Posterior vena cava (tissue), 2 donors: ENCODE results near the gene MBNL1. TPM values are rescaled to one million over a fixed set of nuclear protein-coding genes. Genes with fewer than 3 reads are reported as not detected.
"Not testable (repeated sequence)": the region's sequence is repeated elsewhere in the genome, so short reads cannot be mapped to it uniquely, and the experiment has no call there.

Experiments used
- DNase-seq: peaks from one replicate; pipeline ENCODE4 v3.0.0-alpha.2; 2020; ENCODE audit warnings: low spot score
- intact Hi-C, 2 donors: fragments of 100-400 bp; cut with DNase I; formaldehyde crosslinking; loops; one replicate each; pipeline versions ENCODE4 v1.14.1 to v1.14.2; 2022 to 2023
- total RNA-seq, 2 donors: library from RNA; stranded (reverse); fragmentation: NEBNext Ultra II Directional; extraction: Animal tissue kit (Norgen Biotek cat#: 25700); gene quantifications; one replicate each; pipeline ENCODE4 v1.2.1, GENCODE V29; 2021
- donor health status: DM: yes; HTN: yes; CAD: no.
- donor health status: DM: yes; HTN: yes; CAD: no.

MBNL1 gene
- total RNA-seq, 2 donors from 2014 or later: 393 to 453 TPM

DNA sequence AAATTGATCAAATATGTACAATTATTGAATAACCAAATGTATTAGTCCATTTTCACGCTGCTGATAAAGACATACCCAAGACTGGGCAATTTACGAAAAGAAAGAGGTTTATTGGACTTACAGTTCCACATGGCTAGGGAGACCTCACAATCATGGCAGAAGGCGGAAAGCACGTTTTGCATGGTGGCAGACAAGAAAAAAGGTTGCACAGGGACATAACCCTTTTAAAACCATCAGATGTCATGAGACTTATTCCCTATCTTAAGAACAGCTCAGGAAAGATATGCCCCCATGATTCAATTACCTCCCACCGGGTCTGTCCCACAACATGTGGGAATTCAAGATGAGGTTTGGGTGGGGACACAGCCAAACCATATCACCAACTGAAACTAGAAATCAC, 171.5 kb downstream of the MBNL1 start:
- intact Hi-C loops: loop anchor here in 1 of 2 donors (10.0 kb wide), 1 partner anchor 165 kb away; no protein-coding TSS in a partner anchor
- DNase-seq: not testable (repeated sequence)

GRCh38 chr3:152443212-152444023, 174.7 kb downstream of the MBNL1 start:
- no peak for DNase-seq
- intact Hi-C loops: loop anchor here in 1 of 2 donors (10.0 kb wide), 1 partner anchor 169 kb away; no protein-coding TSS in a partner anchor

- intact Hi-C loops: loop anchor here in 1 of 2 donors (10.0 kb wide), 1 partner anchor 169 kb away; no protein-coding TSS in a partner anchor
- DNase-seq: no peak
These were observed 175.4 kb downstream of the MBNL1 start for GRCh38 chr3:152444029-152444641.

GRCh38 chr3:152445212-152445611, 176.5 kb downstream of the MBNL1 start:
- DNase-seq: no peak
- intact Hi-C loops: loop anchor here in 1 of 2 donors (10.0 kb wide), 1 partner anchor 170 kb away; no protein-coding TSS in a partner anchor

DNA sequence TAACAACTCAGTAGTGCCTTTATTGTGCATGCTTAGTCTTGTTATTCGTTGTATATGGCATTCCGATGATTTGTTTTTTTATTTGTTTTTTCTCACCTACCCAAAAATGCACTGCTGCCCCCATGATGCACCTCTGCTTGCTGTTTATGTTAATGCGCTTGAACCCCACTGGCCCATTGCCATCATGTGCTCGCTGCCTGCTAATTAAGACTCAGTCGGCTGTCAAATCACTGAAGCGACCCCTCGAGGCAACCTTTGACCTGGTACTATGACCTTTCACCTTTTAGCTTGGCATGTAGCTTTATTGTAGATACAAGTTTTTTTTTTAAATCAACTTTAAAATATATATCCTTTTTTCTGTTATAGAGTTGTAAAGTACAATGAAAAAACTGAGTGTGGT, 177.8 kb downstream of the MBNL1 start:
- intact Hi-C loops: loop anchor here in 1 of 2 donors (10.0 kb wide), 1 partner anchor 172 kb away; no protein-coding TSS in a partner anchor

GRCh38 chr3:152447511-152447910, 178.8 kb downstream of the MBNL1 start:
- intact Hi-C loops: loop anchor here in 1 of 2 donors (10.0 kb wide), 1 partner anchor 173 kb away; no protein-coding TSS in a partner anchor

More for the DNA sequence above, 177.8 kb downstream of the MBNL1 start:
- no peak for DNase-seq

GRCh38 chr3:152448091-152448490, 179.4 kb downstream of the MBNL1 start:
- no peak for DNase-seq
- intact Hi-C loops: loop anchor here in 1 of 2 donors (10.0 kb wide), 1 partner anchor 173 kb away; no protein-coding TSS in a partner anchor

More at GRCh38 chr3:152447511-152447910, 178.8 kb downstream of the MBNL1 start:
- DNase-seq: no peak

- DNase-seq: no peak
- intact Hi-C loops: no loop called here
These were observed 183.6 kb downstream of the MBNL1 start for GRCh38 chr3:152452318-152452717.

- intact Hi-C loops: no loop called here
- DNase-seq: no peak
These were observed 185.5 kb downstream of the MBNL1 start for GRCh38 chr3:152454076-152454875.

DNA sequence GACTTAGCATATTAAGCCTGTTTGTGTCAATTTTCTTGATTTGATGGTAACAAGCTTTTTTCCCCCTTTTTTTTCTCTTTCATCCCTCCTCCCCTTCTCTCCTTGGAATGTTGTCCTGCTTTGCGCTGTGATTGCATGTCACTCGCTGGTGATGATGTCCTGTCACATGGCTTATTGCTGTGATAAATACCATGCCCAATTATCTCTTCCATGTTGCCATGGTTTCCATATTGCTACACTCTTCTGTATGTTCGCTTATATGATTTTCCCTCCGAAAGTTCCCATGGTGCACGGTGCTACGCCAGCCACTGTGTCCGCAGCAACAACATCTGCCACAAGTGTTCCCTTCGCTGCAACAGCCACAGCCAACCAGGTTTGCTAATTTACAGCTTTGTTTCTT, 187.3 kb downstream of the MBNL1 start:
- intact Hi-C loops: no loop called here
- DNase-seq: no peak

DNA sequence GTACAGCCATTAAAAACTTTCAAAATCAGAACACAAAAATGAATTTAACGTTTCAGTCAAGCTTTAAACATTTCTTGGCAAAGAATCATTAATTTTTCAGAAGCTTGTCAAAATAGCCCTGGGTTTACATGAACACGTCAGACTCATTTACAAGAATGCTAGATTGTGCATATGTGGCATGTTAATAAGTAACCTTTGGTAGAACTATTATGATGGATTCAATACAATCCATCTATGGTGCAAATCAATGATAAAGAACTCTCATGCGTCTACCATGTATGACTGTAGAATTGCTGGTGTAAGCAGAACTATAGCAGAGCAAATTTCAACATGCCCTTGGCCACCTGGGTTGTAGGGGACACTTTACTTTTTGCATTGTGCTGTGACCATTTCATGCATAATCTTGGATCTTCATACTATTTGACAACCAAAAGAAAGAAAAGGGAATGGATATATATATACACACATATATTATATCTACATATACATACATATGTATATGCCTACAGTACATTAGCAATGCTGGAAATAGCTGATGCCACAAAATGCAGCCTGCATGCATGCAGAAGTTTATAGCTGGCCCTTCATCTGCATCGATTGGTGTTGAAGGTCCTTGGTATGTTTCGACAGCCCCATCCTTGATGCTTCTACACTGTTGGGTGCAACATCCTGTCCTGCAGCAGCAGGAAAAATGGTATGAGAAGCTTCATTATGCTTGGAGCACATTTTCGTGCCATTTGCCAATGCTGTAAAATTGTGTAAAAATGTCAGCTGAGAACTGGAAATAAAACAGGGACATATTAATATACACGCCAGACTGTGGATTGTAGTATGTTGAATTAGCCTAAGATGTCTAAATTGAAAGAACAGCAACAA, 189.0 kb downstream of the MBNL1 start:
- intact Hi-C loops: no loop called here
- DNase-seq: no peak

DNA sequence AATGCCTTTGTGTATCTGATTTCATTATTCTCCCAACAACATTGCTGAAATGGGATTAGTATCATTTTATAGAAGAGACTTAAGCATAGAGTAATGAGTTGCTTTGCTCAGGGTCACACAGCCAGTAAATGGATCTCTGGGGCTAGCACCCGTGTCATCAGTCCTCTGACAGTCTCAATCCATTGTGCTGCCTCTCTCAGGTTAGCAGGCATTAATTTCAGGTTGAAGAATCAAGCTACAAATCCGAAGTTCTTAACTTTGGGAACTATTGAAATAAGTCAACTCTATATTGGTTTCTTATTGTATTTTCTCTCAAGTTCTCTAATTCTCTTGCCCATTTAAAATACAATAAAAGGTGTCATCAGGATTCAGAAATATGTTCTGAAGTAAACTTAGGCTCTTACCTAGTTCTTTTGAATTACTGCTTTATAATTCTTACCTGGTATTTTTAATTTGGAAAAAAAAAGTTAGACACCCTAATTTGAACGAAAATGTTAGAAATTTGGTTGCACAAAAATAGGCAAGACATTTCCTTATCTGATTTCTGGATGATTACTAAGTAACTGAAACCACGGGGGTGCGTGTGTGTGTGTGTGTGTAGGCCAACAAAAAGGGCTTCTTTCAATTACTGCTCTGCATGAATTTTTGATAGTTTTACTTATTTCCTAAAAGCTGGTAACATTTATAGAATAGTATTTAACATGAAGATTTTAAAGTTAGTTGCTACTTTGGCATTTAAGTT, 189.8 kb downstream of the MBNL1 start:
- no peak for DNase-seq
- intact Hi-C loops: no loop called here

GRCh38 chr3:152459118-152459515, 190.4 kb downstream of the MBNL1 start:
- no peak for DNase-seq
- intact Hi-C loops: no loop called here

- intact Hi-C loops: no loop called here
- DNase-seq: no peak
These were observed 190.8 kb downstream of the MBNL1 start for GRCh38 chr3:152459572-152459971.

DNA sequence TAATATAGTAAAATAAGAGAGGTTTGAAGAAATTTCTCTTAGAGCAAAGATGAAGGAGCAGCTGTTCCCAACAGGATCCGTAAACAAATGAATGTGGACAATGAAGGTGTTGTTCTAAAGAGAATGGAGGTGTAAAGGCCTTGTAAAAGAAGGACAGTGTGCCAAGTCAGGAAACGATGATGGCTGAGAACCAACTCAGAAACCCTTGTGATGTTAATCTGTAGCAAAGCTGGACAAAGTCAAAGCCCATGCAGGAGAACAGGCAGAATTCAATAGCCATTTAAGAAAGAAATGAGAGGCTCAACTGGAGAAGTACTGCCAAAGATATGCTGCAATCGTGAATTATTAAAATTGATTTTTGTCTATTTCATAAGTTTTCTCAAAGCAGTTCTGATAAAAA, 192.2 kb downstream of the MBNL1 start:
- intact Hi-C loops: no loop called here
- DNase-seq: no peak

DNA sequence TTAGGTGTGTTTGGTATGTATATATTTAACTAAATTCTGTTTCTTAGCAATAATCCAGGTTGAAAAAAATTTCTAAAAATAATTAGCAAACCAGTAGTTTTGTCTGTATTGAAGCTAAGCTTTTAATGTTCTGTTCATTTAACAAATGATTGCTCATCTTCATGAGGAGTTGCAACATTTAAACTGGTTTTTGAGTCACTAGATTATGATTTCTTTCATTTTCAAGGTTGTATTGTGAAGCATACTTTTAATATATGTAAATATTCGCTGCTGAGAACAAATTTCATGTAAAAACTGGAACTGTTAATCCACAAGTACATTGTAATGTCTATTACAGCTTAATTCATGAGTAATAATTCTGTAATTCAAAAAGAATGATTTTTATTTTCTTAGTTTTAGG, 192.7 kb downstream of the MBNL1 start:
- no peak for DNase-seq
- intact Hi-C loops: no loop called here

DNA sequence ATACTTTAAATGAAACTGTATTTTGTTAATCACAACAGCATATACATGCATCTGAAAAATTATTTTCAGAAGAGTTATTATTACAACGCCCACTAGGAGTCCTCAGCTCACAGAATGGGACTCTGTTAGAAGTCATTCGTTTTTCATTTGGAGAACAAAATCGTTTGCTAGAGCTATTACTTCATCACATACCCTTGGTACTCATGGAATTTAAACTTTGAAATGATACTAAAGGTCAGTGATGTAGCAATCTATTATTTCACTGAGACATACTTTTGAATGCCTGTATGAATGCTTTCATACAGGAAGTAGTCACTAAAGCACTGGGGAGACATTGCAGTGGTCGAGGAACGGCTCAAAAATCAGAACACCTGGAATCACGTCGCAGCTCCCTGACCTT, 198.1 kb downstream of the MBNL1 start:
- intact Hi-C loops: no loop called here
- no peak for DNase-seq
